Ovary (tissue), 9 donors: Measurements from ENCODE around the gene TRMT112. TPM values are rescaled to one million over a fixed set of nuclear protein-coding genes. Genes with fewer than 3 reads are reported as not detected.

ENCODE experiments used
- DNase-seq, 5 donors: peaks; one replicate each; pipeline ENCODE4 v3.0.0-alpha.2; 2019 to 2020
- H3K27ac ChIP-seq, 2 donors: fragments of 200-600 bp; one replicate each; pipeline versions ENCODE4 v1.5.1 to v1.8.0; 2019 to 2022
- H3K27me3 ChIP-seq: fragments of 200-600 bp; one replicate; pipeline ENCODE4 v1.8.0; 2022
- H3K36me3 ChIP-seq: fragments of 200-600 bp; sonication (generic); one replicate; pipeline ENCODE4 v1.5.1; 2019
- H3K4me1 ChIP-seq: one replicate; pipeline ENCODE4 v1.8.1; 2013; ENCODE audit warnings: mild to moderate bottlenecking, moderate library complexity; ENCODE audit not compliant: insufficient read depth
- H3K4me3 ChIP-seq: fragments of 200-600 bp; sonication (generic); one replicate; pipeline ENCODE4 v1.5.1; 2017
- H3K9me3 ChIP-seq, 2 donors: fragments of 200-600 bp in 1 of 2; sonication (generic) in 1 of 2; one replicate each; pipeline versions ENCODE4 v1.5.1 to v1.8.1; 2013 to 2019; ENCODE audit warnings: mild to moderate bottlenecking in 1 of 2, moderate library complexity in 1 of 2
- EP300 ChIP-seq: sonication (generic); formaldehyde crosslinking; IDR thresholded peaks from one replicate; pipeline ENCODE4 v1.6.1; 2017; ENCODE audit warnings: antibody characterized with exemption
- POLR2A ChIP-seq: fragments of 450-650 bp; IDR thresholded peaks from one replicate; pipeline ENCODE4 v1.6.1; 2017; ENCODE audit warnings: antibody characterized with exemption, mild to moderate bottlenecking, moderate library complexity
- WGBS, 3 donors: extraction: QIAGEN DNeasy Blood & Tissue Kit in 1 of 3; methylation state at CpG; one replicate each; pipeline versions ENCODE4 v1.1.5 to v1.1.7; 2013 to 2017; 5-methylcytosine and 5-hydroxymethylcytosine counted together
- intact Hi-C, 4 donors: fragments of 100-400 bp; cut with DNase I; formaldehyde crosslinking; loops; one replicate each; pipeline versions ENCODE4 v1.11.0 to v1.15.1; 2022 to 2023
- polyA plus RNA-seq, 2 donors: library from polyadenylated mRNA; stranded (reverse); fragments of 200-250 nt in 1 of 2; fragments of 350-450 nt in 1 of 2; fragmentation: Illumina TruSeq in 1 of 2; extraction: RNeasy Lipid Tissue Mini Kit (QIAGEN cat#74804) in 1 of 2; gene quantifications; one replicate each; pipeline ENCODE4 v1.2.3, GENCODE V29; 2013 to 2014
- total RNA-seq, 7 donors: library from RNA; depleted of rRNA in 2 of 7; stranded (reverse); fragments of >200 nt in 2 of 7; fragmentation: NEBNext Ultra II Directional in 3 of 7; extraction: Animal tissue kit (Norgen Biotek cat#: 25700) in 3 of 7; gene quantifications; one replicate each; pipeline versions ENCODE4 v1.1.0 to v1.2.4, GENCODE V29; 2016 to 2023
- TF ChIP-seq, protein P1 (sequence below), 3 donors: fragments of 450-650 bp in 2 of 3; fragments of 200-600 bp in 1 of 3; IDR thresholded peaks; one replicate each; pipeline versions ENCODE4 v1.5.1 to v1.8.0; 2016 to 2022; ENCODE audit warnings: antibody characterized with exemption in 3 of 3, mild to moderate bottlenecking in 1 of 3
- donor health status: DM: no; HTN: no; CAD: no; lungs with moderate emphysema.
- donor health status: DM: no; HTN: no; CAD: no.
- donor health status: Bipolar disorder and iron deficiency.
- donor health status: DM: yes; HTN: yes; CAD: no.
- donor health status: DM: no; HTN: no; CAD: no.
- donor health status: DM: yes; HTN: yes; CAD: no.

TRMT112 gene
- total and polyA plus RNA-seq, 9 donors: 207 to 432 (median 275) TPM

DNA sequence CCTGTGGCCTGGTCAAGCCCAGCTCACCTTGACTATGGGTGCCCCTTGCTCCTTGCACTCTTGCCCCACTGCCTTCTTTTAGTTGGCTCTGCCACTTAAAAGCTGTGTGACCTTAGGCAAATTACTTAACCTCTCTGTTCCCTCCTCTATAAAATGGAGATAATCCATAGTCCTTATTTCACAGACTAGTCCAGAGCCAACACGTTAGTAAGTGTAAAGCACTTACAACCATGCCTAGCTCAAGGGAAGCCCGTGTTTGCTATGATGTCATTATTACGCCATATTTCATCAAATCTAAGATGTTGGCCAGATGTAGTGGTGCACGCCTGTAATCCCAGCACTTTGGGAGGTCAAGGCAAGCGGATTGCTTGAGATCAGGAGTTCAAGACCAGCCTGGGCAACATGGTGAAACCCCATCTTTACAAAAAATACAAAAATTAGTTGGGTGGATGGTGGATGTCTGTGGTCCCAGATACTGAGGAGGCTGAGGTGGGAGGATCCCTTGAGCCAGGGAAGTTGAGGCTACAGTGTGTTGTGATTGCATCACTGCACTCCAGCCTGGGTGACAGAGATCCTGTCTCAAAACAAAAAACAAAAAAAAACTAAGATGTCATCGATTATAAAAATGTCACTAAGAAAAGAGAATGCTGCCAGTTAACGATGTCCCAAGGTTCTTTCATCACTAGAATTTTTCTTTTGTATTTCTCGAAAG is 20.3 kb upstream of the TRMT112 start:
- no peak overlapping the region for H3K27ac ChIP-seq

DNA sequence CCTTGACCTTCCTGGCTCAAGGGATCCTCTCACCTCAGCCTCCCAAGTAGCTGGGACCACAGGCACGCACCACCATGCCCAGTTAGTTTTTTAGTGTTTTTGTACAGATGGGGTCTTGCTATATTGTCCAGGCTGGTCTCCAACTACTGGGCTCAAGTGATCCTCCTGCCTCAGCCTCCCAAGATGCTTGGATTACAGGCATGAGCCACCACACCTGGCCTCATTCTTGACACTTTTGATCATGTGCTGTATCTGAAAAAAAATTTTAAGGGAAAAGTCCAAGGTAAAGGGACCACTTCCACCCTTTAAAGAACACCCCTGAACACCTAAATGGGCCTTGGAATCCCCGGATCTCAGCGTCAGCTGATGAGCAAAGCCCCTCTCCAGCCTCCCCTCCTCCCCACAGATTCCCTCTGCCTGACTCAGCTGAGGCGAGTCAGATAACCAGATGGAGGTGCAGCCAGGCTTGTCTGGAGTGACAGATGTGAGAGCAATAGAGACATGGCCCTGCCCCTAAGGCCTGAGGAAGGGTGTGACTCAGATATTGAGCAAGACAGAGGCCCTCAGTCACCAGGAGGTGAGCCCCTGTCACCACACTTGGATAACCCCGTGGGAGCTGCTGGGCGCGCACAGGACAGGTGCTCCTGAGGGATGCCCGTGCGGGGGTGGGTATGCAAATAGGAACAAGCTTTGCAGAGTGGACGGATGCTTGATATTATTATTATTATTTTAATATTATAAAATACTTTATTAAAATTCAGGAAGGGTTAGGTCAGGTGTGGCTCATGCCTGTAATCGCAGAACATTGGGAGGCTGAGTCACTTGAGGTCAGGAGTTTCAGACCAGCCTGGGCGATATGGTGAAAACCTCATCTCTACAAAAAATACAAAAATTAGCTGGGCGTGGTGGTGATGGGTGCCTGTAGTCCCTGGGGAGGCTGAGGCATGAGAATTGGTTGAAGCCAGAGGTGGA is 17.7 kb upstream of the TRMT112 start:
- no peak overlapping the region for H3K27ac ChIP-seq
- intact Hi-C loops: no loop called here
- 52 to 62% (median 59%) methylated on average over 13 of the region's 13 CpGs for WGBS, 3 donors
- DNase-seq: no peak
- TF ChIP-seq EP300 (no peak), POLR2A (no peak)
- TF ChIP-seq, protein P1, sequence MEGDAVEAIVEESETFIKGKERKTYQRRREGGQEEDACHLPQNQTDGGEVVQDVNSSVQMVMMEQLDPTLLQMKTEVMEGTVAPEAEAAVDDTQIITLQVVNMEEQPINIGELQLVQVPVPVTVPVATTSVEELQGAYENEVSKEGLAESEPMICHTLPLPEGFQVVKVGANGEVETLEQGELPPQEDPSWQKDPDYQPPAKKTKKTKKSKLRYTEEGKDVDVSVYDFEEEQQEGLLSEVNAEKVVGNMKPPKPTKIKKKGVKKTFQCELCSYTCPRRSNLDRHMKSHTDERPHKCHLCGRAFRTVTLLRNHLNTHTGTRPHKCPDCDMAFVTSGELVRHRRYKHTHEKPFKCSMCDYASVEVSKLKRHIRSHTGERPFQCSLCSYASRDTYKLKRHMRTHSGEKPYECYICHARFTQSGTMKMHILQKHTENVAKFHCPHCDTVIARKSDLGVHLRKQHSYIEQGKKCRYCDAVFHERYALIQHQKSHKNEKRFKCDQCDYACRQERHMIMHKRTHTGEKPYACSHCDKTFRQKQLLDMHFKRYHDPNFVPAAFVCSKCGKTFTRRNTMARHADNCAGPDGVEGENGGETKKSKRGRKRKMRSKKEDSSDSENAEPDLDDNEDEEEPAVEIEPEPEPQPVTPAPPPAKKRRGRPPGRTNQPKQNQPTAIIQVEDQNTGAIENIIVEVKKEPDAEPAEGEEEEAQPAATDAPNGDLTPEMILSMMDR (IDR thresholded peaks at IDR 0.05): no peak
- peaks cover 3% of the 10 kb centered on the region for H3K4me1 ChIP-seq
- H3K36me3 ChIP-seq: no peaks in the 10 kb centered on the region
- H3K9me3 ChIP-seq: no peaks in the 10 kb centered on the region
- H3K4me3 ChIP-seq: no peak overlapping the region
- H3K27me3 ChIP-seq: no peaks in the 10 kb centered on the region

More for the DNA sequence above, 20.3 kb upstream of the TRMT112 start:
- TF ChIP-seq, protein P1 (IDR thresholded peaks at IDR 0.05): no peak
- TF ChIP-seq EP300 (no peak), POLR2A (no peak)
- Histone ChIP-seq H3K4me3 (no peak overlapping the region), H3K4me1 (peaks cover 2% of the 10 kb centered on the region), H3K36me3 (no peaks in the 10 kb centered on the region), H3K27me3 (no peaks in the 10 kb centered on the region), H3K9me3 (no peaks in the 10 kb centered on the region)
- WGBS, 3 donors: 65 to 72% (median 69%) methylated on average over 8 of the region's 8 CpGs
- no peak for DNase-seq
- intact Hi-C loops: no loop called here

DNA sequence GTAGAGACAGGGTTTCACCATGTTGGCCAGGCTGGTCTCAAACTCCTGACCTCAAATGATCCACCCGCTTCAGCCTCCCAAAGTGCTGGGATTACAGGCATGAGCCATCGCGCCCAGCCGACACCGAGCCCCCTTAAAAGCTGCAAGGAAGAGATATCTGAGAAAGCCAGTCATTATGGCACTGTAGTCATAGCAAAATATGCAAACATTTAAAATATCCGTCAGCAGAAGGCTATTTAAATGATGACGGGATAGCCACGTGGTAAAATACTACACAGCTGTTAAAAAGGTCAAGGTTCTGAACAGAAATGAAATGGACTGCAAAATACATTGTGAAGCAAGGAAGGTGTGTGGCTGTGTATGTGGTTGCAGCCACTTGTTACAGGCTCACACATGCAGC is 16.2 kb upstream of the TRMT112 start:
- H3K36me3 ChIP-seq: no peaks in the 10 kb centered on the region
- WGBS, 3 donors: 65 to 77% (median 68%) methylated on average over 8 of the region's 8 CpGs
- no peak overlapping the region for H3K4me3 ChIP-seq
- no peak overlapping the region for H3K27ac ChIP-seq
- no peak for DNase-seq
- TF ChIP-seq POLR2A (no peak), EP300 (no peak)
- TF ChIP-seq, protein P1 (IDR thresholded peaks at IDR 0.05): no peak
- intact Hi-C loops: no loop called here
- peaks cover 9% of the 10 kb centered on the region for H3K4me1 ChIP-seq
- H3K27me3 ChIP-seq: no peaks in the 10 kb centered on the region
- no peaks in the 10 kb centered on the region for H3K9me3 ChIP-seq

DNA sequence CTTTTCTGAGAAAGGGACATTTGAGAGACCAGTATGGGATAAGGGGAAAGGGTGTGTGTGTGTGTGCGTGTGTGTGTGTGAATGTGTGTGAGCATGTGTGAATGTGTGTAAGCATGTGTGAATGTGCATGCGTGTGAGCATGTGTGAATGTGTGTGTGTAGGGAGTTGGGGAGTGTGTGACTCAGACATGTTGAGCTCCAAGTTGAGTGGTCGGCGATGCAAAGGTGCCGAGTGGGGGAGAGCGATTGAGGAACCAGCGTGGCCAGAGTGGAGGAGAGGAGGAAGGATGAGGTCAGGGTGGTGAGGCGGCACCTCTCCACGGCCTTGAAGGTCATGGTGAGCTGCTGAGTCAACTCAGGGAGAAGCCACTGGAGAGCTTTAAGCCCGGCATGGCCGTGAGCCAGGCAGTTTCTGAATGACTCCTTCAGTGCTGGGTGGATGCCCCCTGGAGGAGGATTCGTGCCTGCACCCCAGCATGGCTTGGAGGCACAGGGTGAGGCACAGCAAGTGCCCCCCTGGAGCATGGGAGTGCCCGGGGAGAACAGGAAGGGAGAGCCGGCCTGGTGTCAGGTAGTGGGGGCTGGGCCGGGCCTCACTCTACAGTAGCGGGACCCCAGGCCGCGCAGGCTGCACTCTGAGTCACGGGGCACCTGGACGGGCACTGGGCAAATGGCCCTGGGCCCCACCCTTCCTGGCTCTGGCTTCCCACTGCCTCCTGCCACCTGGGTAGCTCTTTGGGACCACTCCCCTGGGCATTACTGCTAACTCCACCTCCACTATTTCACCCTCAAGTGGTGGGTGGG is 14.4 kb upstream of the TRMT112 start:
- peak in 3 of 5 donors; percentile 53 to 78 (median 68) for DNase-seq
- peaks cover 9% of the 10 kb centered on the region for H3K4me1 ChIP-seq
- no peak overlapping the region for H3K27ac ChIP-seq
- H3K9me3 ChIP-seq: no peaks in the 10 kb centered on the region
- TF ChIP-seq, protein P1 (IDR thresholded peaks at IDR 0.05): peak in 1 of 3 donors; percentile 11
- TF ChIP-seq EP300: no peak
- H3K27me3 ChIP-seq: no peaks in the 10 kb centered on the region
- no peak overlapping the region for H3K4me3 ChIP-seq
- intact Hi-C loops: no loop called here
- whole genome bisulfite sequencing, 3 donors: 30 to 37% (median 31%) methylated on average over 19 to 20 of the region's 20 CpGs
- no peaks in the 10 kb centered on the region for H3K36me3 ChIP-seq
